SK-N-SH (cell line): ENCODE data around the gene DLL1. TPM values are rescaled to one million over a fixed set of nuclear protein-coding genes. Genes with fewer than 3 reads are reported as not detected.
A peak's percentile ranks its signal among the peaks of the same experiment; 100 is the strongest.

Source experiments
- CTCF ChIA-PET: fragments of 300-600, 350-600 bp; formaldehyde crosslinking; extraction: SDS; loops from one replicate; lab custom pipeline; 2021; lab: Yijun Ruan, JAX
- POLR2A ChIA-PET: fragments of 350-600 bp; sonication (Branson Sonifier 250); formaldehyde crosslinking; extraction: SDS; loops from one replicate; lab custom pipeline; 2020; ENCODE audit warnings: antibody characterized with exemption, inconsistent platforms; lab: Yijun Ruan, JAX
- DNase-seq: peaks from one replicate; pipeline ENCODE4 v3.0.0; 2012
- H2AFZ ChIP-seq: fragments of 200-600 bp; sonication (generic); 2 replicates; pipeline ENCODE4 v1.8.1; 2016; ENCODE audit warnings: antibody characterized with exemption, mild to moderate bottlenecking, low read depth
- H3F3A ChIP-seq: fragments of 200-600 bp; sonication (generic); replicated peaks from 2 replicates; pipeline ENCODE3; 2016; ENCODE audit warnings: antibody characterized with exemption, mild to moderate bottlenecking; ENCODE audit not compliant: insufficient read depth
- H3K27ac ChIP-seq, 2 experiments: fragments of 200-500 bp in 1 of 2; fragments of 200-600 bp in 1 of 2; sonication (Bioruptor generic) in 1 of 2; sonication (generic), shearing (Covaris generic) in 1 of 2; 2 replicates each; pipeline versions ENCODE4 v1.5.1 to v1.6.1; 2014 to 2016; ENCODE audit warnings: low read depth in 2 of 2, inconsistent platforms in 1 of 2, low read length in 1 of 2, mild to moderate bottlenecking in 1 of 2, mixed read lengths in 1 of 2
- H3K27me3 ChIP-seq: fragments of 200-600 bp; sonication (generic), shearing (Covaris generic); 2 replicates; pipeline ENCODE4 v1.6.1; 2016; ENCODE audit warnings: mixed run types; ENCODE audit not compliant: insufficient read depth
- H3K36me3 ChIP-seq, 2 experiments: fragments of 200-500 bp in 1 of 2; fragments of 200-600 bp in 1 of 2; sonication (Bioruptor generic) in 1 of 2; sonication (generic) in 1 of 2; replicated peaks in 1 of 2; 2 replicates each; pipeline versions ENCODE3 to v1.5.1; 2014 to 2016; ENCODE audit warnings: low read length in 1 of 2, mild to moderate bottlenecking in 1 of 2; ENCODE audit not compliant: insufficient read depth in 2 of 2, control insufficient read depth in 1 of 2
- H3K4me1 ChIP-seq, 2 experiments: fragments of 200-500 bp in 1 of 2; fragments of 200-600 bp in 1 of 2; sonication (Bioruptor generic) in 1 of 2; sonication (generic), shearing (Covaris generic) in 1 of 2; 2 replicates each; pipeline versions ENCODE4 v1.5.1 to v1.6.1; 2014 to 2016; ENCODE audit warnings: low read depth in 1 of 2, low read length in 1 of 2, mixed run types in 1 of 2; ENCODE audit not compliant: insufficient read depth in 2 of 2, control insufficient read depth in 1 of 2
- H3K4me2 ChIP-seq: fragments of 200-600 bp; sonication (generic), shearing (Covaris generic); 2 replicates; pipeline ENCODE4 v1.6.1; 2017; ENCODE audit warnings: mixed run types
- H3K4me3 ChIP-seq, 2 experiments: fragments of 200-500 bp in 1 of 2; fragments of 200-600 bp in 1 of 2; sonication (Bioruptor generic) in 1 of 2; sonication (generic), shearing (Covaris generic) in 1 of 2; 2 replicates each; pipeline versions ENCODE4 v1.5.1 to v1.8.1; 2014 to 2016; ENCODE audit warnings: low read depth in 2 of 2, inconsistent platforms in 1 of 2, low read length in 1 of 2, mild to moderate bottlenecking in 1 of 2, mixed read lengths in 1 of 2, moderate library complexity in 1 of 2
- H3K79me2 ChIP-seq: fragments of 200-600 bp; sonication (generic); 2 replicates; pipeline ENCODE4 v1.8.1; 2017; ENCODE audit warnings: mild to moderate bottlenecking; ENCODE audit not compliant: insufficient read depth
- H3K9ac ChIP-seq: fragments of 200-600 bp; sonication (generic); 2 replicates; pipeline ENCODE4 v1.6.1; 2017; ENCODE audit warnings: mixed run types
- H3K9me2 ChIP-seq: fragments of 200-600 bp; sonication (generic); 2 replicates; pipeline ENCODE4 v1.6.1; 2017; ENCODE audit warnings: mixed run types
- H3K9me3 ChIP-seq: fragments of 200-600 bp; sonication (generic); 2 replicates; pipeline ENCODE4 v1.6.1; 2017; ENCODE audit warnings: mixed run types, mild to moderate bottlenecking, moderate library complexity
- H4K20me1 ChIP-seq: fragments of 200-600 bp; sonication (generic); 2 replicates; pipeline ENCODE4 v1.6.1; 2017; ENCODE audit warnings: mild to moderate bottlenecking, mixed run types; ENCODE audit not compliant: insufficient read depth
- CHD2 ChIP-seq: fragments of 150-350 bp; IDR thresholded peaks from 2 replicates; pipeline ENCODE4 v1.6.1; 2018; ENCODE audit warnings: low read length; ENCODE audit not compliant: partially characterized antibody
- FOXJ3 ChIP-seq: sonication (generic); formaldehyde crosslinking; IDR thresholded peaks from 2 replicates; pipeline ENCODE4 v1.5.1; 2020; ENCODE audit warnings: mild to moderate bottlenecking, missing genetic modification reagents
- GABPA ChIP-seq: IDR thresholded peaks from 2 replicates; pipeline ENCODE4 v1.4.0; 2012; ENCODE audit warnings: low read depth, mild to moderate bottlenecking
- GATA2 ChIP-seq: sonication (generic); formaldehyde crosslinking; IDR thresholded peaks from 2 replicates; pipeline ENCODE4 v1.5.0; 2020; ENCODE audit warnings: mild to moderate bottlenecking, missing genetic modification reagents
- MEF2A ChIP-seq: IDR thresholded peaks from 2 replicates; pipeline ENCODE4 v1.4.0; 2012; ENCODE audit warnings: low read depth, borderline replicate concordance
- RAD21 ChIP-seq: IDR thresholded peaks from 2 replicates; pipeline ENCODE4 v1.6.1; 2012; ENCODE audit warnings: mild to moderate bottlenecking, low read length
- RCOR1 ChIP-seq: fragments of 150-350 bp; IDR thresholded peaks from 2 replicates; pipeline ENCODE4 v1.6.1; 2017; ENCODE audit warnings: antibody characterized with exemption, low read length
- TAF1 ChIP-seq: IDR thresholded peaks from 2 replicates; pipeline ENCODE4 v1.6.1; 2012; ENCODE audit warnings: low read depth, mild to moderate bottlenecking, low read length, moderate library complexity, borderline replicate concordance
- WGBS: methylation state at CpG from one replicate; pipeline ENCODE4 v1.1.6; 2017; ENCODE audit warnings: low lambda C conversion rate; 5-methylcytosine and 5-hydroxymethylcytosine counted together
- polyA plus RNA-seq, 3 experiments: library from polyadenylated mRNA; depleted of rRNA; stranded (reverse); fragments of >200 nt; gene quantifications; 2 replicates each; pipeline ENCODE4 v1.2.3, GENCODE V29; 2012
- TF ChIP-seq, protein P1 (sequence below): fragments of 200-600 bp; sonication (generic); IDR thresholded peaks from 2 replicates; pipeline ENCODE4 v1.6.1; 2017; ENCODE audit warnings: antibody characterized with exemption, mild to moderate bottlenecking, moderate library complexity
- TF ChIP-seq, protein P2 (sequence below): IDR thresholded peaks from 2 replicates; pipeline ENCODE4 v1.4.0; 2012; ENCODE audit warnings: low read depth
- TF ChIP-seq, protein P3 (sequence below): IDR thresholded peaks from 2 replicates; pipeline ENCODE4 v1.4.0; 2012; ENCODE audit warnings: low read depth, borderline replicate concordance
- TF ChIP-seq, protein P4 (sequence below): IDR thresholded peaks from 2 replicates; pipeline ENCODE4 v1.6.1; 2012; ENCODE audit warnings: mild to moderate bottlenecking, low read depth, low read length, moderate library complexity

DLL1 gene
- polyA plus RNA-seq, 1 of the 3 experiments (the other 2 are of a cell fraction) = 0.25 TPM

DNA sequence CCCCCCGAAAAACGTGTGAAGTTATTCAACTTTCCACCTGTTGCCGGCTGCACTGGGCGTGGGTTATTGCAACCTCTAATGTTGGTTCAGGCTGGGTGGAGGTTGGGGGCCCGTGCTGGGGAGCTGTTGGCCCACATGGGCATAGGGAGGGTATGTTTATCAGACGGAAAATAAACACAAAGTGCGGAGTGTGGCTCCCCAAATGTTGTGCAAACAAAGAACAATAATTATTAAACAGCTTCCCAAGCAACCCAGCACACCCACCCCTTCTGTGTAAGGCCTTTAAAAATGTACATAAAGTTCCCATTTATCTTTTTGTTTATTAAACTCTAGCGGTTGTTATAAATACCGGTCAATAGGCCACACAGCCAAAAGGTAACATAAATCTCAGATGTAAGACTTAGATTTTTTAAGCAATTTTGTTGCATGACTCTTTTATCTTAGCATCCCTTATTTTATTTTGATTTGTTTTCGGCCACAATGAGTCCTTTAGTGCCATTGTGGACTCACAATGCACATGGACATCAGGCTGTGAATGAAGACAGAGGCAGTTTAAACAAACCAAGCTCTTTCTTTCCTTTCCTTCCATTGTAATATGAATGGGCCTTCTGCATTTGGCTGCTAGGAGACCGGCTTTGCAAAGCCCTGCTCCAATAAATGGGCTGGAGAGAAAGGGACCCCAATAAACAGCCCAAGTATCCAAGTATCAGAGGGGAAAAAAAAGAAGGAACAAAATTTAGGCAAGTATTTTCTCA lies 6.9 kb upstream of the DLL1 start:
- H3K4me3 ChIP-seq = no peak overlapping the region
- no peaks in the 10 kb centered on the region for H3K9me3 ChIP-seq
- H3F3A ChIP-seq = peaks cover 18% of the 10 kb centered on the region
- H3K36me3 ChIP-seq = no peaks in the 10 kb centered on the region
- 76% methylated on average over 11 of the region's 11 CpGs for WGBS
- TF ChIP-seq RCOR1 (no peak), MEF2A (no peak)
- TF ChIP-seq, protein P1, sequence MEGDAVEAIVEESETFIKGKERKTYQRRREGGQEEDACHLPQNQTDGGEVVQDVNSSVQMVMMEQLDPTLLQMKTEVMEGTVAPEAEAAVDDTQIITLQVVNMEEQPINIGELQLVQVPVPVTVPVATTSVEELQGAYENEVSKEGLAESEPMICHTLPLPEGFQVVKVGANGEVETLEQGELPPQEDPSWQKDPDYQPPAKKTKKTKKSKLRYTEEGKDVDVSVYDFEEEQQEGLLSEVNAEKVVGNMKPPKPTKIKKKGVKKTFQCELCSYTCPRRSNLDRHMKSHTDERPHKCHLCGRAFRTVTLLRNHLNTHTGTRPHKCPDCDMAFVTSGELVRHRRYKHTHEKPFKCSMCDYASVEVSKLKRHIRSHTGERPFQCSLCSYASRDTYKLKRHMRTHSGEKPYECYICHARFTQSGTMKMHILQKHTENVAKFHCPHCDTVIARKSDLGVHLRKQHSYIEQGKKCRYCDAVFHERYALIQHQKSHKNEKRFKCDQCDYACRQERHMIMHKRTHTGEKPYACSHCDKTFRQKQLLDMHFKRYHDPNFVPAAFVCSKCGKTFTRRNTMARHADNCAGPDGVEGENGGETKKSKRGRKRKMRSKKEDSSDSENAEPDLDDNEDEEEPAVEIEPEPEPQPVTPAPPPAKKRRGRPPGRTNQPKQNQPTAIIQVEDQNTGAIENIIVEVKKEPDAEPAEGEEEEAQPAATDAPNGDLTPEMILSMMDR = no peak
- TF ChIP-seq, protein P2, sequence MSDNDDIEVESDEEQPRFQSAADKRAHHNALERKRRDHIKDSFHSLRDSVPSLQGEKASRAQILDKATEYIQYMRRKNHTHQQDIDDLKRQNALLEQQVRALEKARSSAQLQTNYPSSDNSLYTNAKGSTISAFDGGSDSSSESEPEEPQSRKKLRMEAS = no peak
- TF ChIP-seq, all 33 proteins: peak for 0
- ChIA-PET CTCF (interaction anchor here (1.1 to 1.4 kb wide), 2 partner anchors 219 to 232 kb away, joined by 3 read pairs; no protein-coding TSS in a partner anchor), POLR2A (no interaction called here)
- Histone ChIP-seq H4K20me1 (no peaks in the 10 kb centered on the region), H3K9me2 (no peaks in the 10 kb centered on the region), H3K9ac (no peak overlapping the region), H3K27me3 (peaks cover 52% of the 10 kb centered on the region), H3K4me2 (no peak overlapping the region), H3K79me2 (no peaks in the 10 kb centered on the region), H3K27ac (no peak overlapping the region), H2AFZ (no peak overlapping the region), H3K4me1 (peaks cover 0 to 12% of the 10 kb centered on the region in 2 experiments; a peak in 1 of 4 replicates)
- no peak for DNase-seq

DNA sequence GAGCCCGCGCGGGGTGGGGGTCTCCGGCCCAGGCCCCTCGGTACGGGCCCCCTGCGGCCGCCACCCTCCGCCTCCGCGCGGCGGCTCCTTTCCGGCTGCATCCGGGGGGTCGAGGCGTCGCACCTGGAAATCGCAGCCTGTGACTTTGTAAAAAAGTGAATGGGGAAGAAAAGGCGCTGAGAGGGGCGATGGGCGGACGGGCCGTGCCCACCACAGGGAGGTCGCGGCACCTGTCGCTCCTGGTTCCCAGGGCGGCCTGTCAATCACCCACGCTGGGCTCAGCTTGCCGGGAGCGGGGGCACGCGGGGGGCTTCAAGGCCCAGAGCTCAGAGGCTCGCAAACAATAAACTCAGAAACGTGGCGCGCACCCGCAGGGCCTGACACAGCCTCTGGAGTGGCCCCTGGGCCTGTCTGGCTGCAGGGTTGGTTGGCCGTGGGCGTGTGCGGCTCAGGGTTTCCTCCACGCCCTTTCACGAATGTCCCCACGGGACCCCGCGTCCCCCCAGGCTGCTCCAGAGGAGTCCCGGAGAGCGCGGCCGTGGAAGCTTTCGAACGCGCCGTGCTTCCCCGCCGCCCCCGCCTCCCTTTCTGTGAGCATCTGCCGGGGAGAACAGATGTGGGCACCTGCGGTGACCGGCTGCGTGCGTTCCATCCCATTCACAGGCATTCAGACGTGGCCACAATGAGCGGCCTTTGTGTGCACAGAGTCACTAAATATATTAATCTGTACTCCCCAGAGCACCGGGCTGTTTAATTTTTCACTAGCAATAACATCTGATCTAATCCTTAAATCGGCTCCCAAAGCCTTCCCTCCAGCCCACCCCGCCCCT lies 6.1 kb upstream of the DLL1 start:
- Histone ChIP-seq H4K20me1 (no peaks in the 10 kb centered on the region), H3K9me2 (no peaks in the 10 kb centered on the region), H2AFZ (no peak overlapping the region), H3K9ac (no peak overlapping the region), H3K4me3 (no peak overlapping the region), H3K4me1 (peaks cover 0 to 14% of the 10 kb centered on the region in 2 experiments; a peak in 1 of 4 replicates), H3K4me2 (no peak overlapping the region), H3K27ac (no peak overlapping the region), H3F3A (peaks cover 18% of the 10 kb centered on the region), H3K27me3 (peaks cover 60% of the 10 kb centered on the region), H3K36me3 (no peaks in the 10 kb centered on the region), H3K9me3 (no peaks in the 10 kb centered on the region), H3K79me2 (no peaks in the 10 kb centered on the region)
- ChIA-PET CTCF (interaction anchor here (1.1 to 1.4 kb wide), 3 partner anchors 220 to 233 kb away, joined by 3 read pairs; no protein-coding TSS in a partner anchor), POLR2A (no interaction called here)
- WGBS = 49% methylated on average over 24 of the region's 67 CpGs
- peak; percentile 25 for DNase-seq
- no peak for TF ChIP-seq CHD2
- TF ChIP-seq, protein P1 = no peak
- TF ChIP-seq RAD21 = no peak
- TF ChIP-seq, protein P3, sequence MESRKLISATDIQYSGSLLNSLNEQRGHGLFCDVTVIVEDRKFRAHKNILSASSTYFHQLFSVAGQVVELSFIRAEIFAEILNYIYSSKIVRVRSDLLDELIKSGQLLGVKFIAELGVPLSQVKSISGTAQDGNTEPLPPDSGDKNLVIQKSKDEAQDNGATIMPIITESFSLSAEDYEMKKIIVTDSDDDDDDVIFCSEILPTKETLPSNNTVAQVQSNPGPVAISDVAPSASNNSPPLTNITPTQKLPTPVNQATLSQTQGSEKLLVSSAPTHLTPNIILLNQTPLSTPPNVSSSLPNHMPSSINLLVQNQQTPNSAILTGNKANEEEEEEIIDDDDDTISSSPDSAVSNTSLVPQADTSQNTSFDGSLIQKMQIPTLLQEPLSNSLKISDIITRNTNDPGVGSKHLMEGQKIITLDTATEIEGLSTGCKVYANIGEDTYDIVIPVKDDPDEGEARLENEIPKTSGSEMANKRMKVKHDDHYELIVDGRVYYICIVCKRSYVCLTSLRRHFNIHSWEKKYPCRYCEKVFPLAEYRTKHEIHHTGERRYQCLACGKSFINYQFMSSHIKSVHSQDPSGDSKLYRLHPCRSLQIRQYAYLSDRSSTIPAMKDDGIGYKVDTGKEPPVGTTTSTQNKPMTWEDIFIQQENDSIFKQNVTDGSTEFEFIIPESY = no peak
- TF ChIP-seq, protein P2 = no peak
- TF ChIP-seq GABPA = no peak
- TF ChIP-seq, protein P4, sequence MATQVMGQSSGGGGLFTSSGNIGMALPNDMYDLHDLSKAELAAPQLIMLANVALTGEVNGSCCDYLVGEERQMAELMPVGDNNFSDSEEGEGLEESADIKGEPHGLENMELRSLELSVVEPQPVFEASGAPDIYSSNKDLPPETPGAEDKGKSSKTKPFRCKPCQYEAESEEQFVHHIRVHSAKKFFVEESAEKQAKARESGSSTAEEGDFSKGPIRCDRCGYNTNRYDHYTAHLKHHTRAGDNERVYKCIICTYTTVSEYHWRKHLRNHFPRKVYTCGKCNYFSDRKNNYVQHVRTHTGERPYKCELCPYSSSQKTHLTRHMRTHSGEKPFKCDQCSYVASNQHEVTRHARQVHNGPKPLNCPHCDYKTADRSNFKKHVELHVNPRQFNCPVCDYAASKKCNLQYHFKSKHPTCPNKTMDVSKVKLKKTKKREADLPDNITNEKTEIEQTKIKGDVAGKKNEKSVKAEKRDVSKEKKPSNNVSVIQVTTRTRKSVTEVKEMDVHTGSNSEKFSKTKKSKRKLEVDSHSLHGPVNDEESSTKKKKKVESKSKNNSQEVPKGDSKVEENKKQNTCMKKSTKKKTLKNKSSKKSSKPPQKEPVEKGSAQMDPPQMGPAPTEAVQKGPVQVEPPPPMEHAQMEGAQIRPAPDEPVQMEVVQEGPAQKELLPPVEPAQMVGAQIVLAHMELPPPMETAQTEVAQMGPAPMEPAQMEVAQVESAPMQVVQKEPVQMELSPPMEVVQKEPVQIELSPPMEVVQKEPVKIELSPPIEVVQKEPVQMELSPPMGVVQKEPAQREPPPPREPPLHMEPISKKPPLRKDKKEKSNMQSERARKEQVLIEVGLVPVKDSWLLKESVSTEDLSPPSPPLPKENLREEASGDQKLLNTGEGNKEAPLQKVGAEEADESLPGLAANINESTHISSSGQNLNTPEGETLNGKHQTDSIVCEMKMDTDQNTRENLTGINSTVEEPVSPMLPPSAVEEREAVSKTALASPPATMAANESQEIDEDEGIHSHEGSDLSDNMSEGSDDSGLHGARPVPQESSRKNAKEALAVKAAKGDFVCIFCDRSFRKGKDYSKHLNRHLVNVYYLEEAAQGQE = no peak
- no peak for TF ChIP-seq TAF1
- no peak for TF ChIP-seq FOXJ3
- TF ChIP-seq GATA2 (CRISPR knock-in tag) = no peak
